HL-60 (cell line): Measurements from ENCODE around the gene BZW2.

Source experiments
- DNase-seq, 2 experiments: peaks; one replicate each; pipeline ENCODE4 v3.0.0-alpha.2; 2010 to 2020; ENCODE audit warnings: low read depth in 1 of 2, low spot score in 1 of 2
- H3K27ac ChIP-seq: fragments of 250-450 bp; sonication (Bioruptor Pico); replicated peaks from 2 replicates; pipeline ENCODE4 v1.5.1; 2020; ENCODE audit warnings: mild to moderate bottlenecking, moderate library complexity
- H3K27me3 ChIP-seq: fragments of 250-450 bp; sonication (Bioruptor Pico); 2 replicates; pipeline ENCODE4 v1.5.1; 2021; ENCODE audit warnings: mild to moderate bottlenecking, moderate library complexity; ENCODE audit not compliant: insufficient read depth, poor library complexity, severe bottlenecking
- H3K4me3 ChIP-seq: replicated peaks from 2 replicates; pipeline ENCODE4 v1.5.1; 2011; ENCODE audit warnings: mild to moderate bottlenecking, control low read depth, low read length; ENCODE audit not compliant: insufficient read depth
- CTCF ChIP-seq: IDR thresholded peaks from one replicate; pipeline ENCODE4 v1.5.1; 2011; ENCODE audit warnings: low read length, control low read depth, inconsistent platforms; ENCODE audit not compliant: insufficient read depth
- GABPA ChIP-seq: IDR thresholded peaks from 2 replicates; pipeline ENCODE4 v1.6.1; 2012; ENCODE audit warnings: low read depth
- POLR2AphosphoS5 ChIP-seq: IDR thresholded peaks from 2 replicates; pipeline ENCODE4 v1.6.1; 2012; ENCODE audit warnings: low read depth
- REST ChIP-seq: IDR thresholded peaks from 2 replicates; pipeline ENCODE4 v1.6.1; 2012; ENCODE audit warnings: low read depth; ENCODE audit not compliant: insufficient replicate concordance
- SPI1 ChIP-seq: IDR thresholded peaks from 2 replicates; pipeline ENCODE4 v1.6.1; 2012; ENCODE audit warnings: low read depth, mild to moderate bottlenecking, borderline replicate concordance

The BZW2 gene

GRCh38 chr7:16667355-16667754, 21.4 kb downstream of the BZW2 start:
- no peak for DNase-seq
- Histone ChIP-seq H3K4me3 (no peak overlapping the region), H3K27ac (peak overlapping the region; percentile 45), H3K27me3 (no peaks in the 10 kb centered on the region)
- no peak for TF ChIP-seq GABPA
- no peak for TF ChIP-seq REST
- no peak for TF ChIP-seq CTCF
- TF ChIP-seq SPI1 = no peak
- no peak for TF ChIP-seq POLR2AphosphoS5

GRCh38 chr7:16668049-16668858, 22.3 kb downstream of the BZW2 start:
- Histone ChIP-seq H3K27me3 (no peaks in the 10 kb centered on the region), H3K4me3 (no peak overlapping the region), H3K27ac (peak overlapping the region; percentile 45)
- DNase-seq = peak; percentile 72 to 75
- TF ChIP-seq GABPA (no peak), SPI1 (no peak), CTCF (no peak), POLR2AphosphoS5 (no peak), REST (no peak)

GRCh38 chr7:16668978-16669377, 23.0 kb downstream of the BZW2 start:
- Histone ChIP-seq H3K4me3 (no peak overlapping the region), H3K27ac (peak overlapping the region; percentile 45), H3K27me3 (no peaks in the 10 kb centered on the region)
- no peak for DNase-seq
- TF ChIP-seq POLR2AphosphoS5 (no peak), CTCF (no peak), REST (no peak), GABPA (no peak), SPI1 (no peak)
